GM18526 (cell line): ENCODE data around the gene TMEM242.

ENCODE experiments used
- POLR2A ChIP-seq: IDR thresholded peaks from 3 replicates; pipeline ENCODE4 v1.6.1; 2011; ENCODE audit not compliant: insufficient read length; ENCODE audit errors: extremely low read depth

The TMEM242 gene

GRCh38 chr6:157239671-157240058 lies 83.7 kb downstream of the TMEM242 start:
- TF ChIP-seq POLR2A, result no peak
